Upper lobe of left lung (tissue), 4 donors: ENCODE measurements around the gene SYT7.

Source experiments
- CTCF ChIP-seq, 6 experiments: fragments of 450-650 bp in 4 of 6; fragments of 200-600 bp in 2 of 6; sonication (generic) in 2 of 6; IDR thresholded peaks; one replicate each; pipeline ENCODE4 v1.5.1; 2016 to 2019; ENCODE audit warnings: antibody characterized with exemption in 6 of 6
- EP300 ChIP-seq, 4 donors: sonication (generic); formaldehyde crosslinking; IDR thresholded peaks; one replicate each; pipeline ENCODE4 v1.5.1; 2017; ENCODE audit warnings: antibody characterized with exemption in 4 of 4, control low read depth in 2 of 4

- TF ChIP-seq EP300 (IDR thresholded peaks at IDR 0.05) (no peak), CTCF (IDR thresholded peaks at IDR 0.05) (no peak)
Measured at GRCh38 chr11:61474013-61474643, 106.7 kb downstream of the SYT7 start.
